Neural cell (in vitro differentiated cells): ENCODE results near the gene KDM8.

Experiments used
- CTCF ChIP-seq: fragments of 450-650 bp; IDR thresholded peaks from 2 replicates; pipeline ENCODE4 v1.5.1; 2014; ENCODE audit warnings: antibody characterized with exemption, mild to moderate bottlenecking, moderate library complexity; ENCODE audit not compliant: poor library complexity, severe bottlenecking
- POLR2AphosphoS5 ChIP-seq: IDR thresholded peaks from 2 replicates; pipeline ENCODE4 v1.6.1; 2012
- RAD21 ChIP-seq: fragments of 450-650 bp; conservative IDR thresholded peaks from 2 replicates; pipeline ENCODE4 v1.6.1; 2014; ENCODE audit warnings: antibody characterized with exemption, mild to moderate bottlenecking, moderate library complexity

- no peak for TF ChIP-seq CTCF
- TF ChIP-seq RAD21 = no peak
- no peak for TF ChIP-seq POLR2AphosphoS5
These were observed 311 bp upstream of the KDM8 start for GRCh38 chr16:27202923-27203506.
